OCI-LY1 (cell line): Measurements from ENCODE around the gene RDH13.

Experiments used
- EZH2 ChIP-seq: fragments of 200-600 bp; sonication (generic), shearing (Covaris generic); IDR thresholded peaks from 2 replicates; pipeline ENCODE4 v1.8.0; 2017; ENCODE audit warnings: borderline replicate concordance, mixed run types, mild to moderate bottlenecking, antibody characterized with exemption, low read length, moderate library complexity, mixed read lengths
- TF ChIP-seq, protein P1 (sequence below): fragments of 200-600 bp; sonication (generic), shearing (Covaris generic); IDR thresholded peaks from 2 replicates; pipeline ENCODE4 v1.5.1; 2017; ENCODE audit warnings: mild to moderate bottlenecking, antibody characterized with exemption, low read length, moderate library complexity, mixed read lengths

DNA sequence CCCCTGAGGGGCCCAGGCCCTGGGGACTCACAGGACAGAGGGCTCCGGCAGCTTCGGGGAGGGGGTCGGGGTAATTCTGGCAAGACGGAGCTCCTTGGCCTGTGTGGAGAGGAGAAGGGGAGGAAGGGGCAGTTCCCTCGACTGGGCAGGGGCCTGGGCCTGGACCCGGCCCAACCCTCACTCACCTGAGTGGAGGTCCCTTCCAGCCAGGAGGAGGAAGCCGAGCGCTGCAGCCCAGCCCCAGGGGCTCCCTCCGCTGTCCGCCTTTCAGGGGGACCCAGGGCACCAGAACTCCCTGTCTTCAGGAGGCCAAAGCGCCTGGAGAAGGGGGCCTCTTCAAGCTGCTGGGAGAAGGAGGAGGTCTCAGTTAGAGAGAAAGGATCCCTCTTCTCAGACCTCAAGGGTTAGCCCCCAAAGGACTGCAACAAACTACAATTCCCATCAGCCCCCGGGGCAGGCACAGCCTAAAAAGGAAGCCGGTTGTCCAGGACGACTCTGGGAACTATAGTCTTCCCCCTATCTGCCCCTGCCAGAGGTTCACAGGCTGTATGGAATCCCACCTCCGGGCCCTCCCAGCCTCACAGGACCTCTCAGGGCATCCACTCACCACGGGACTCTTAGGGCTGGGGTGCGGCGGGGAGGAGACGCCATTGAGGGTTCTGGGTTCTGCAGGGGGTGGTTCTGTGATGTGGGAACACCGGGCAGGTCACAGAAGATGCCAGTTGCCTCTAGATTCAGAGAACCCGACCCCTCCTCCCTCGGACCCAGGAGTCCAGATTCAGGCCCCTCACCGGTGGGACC, 32.5 kb upstream of the RDH13 start:
- TF ChIP-seq, protein P1, sequence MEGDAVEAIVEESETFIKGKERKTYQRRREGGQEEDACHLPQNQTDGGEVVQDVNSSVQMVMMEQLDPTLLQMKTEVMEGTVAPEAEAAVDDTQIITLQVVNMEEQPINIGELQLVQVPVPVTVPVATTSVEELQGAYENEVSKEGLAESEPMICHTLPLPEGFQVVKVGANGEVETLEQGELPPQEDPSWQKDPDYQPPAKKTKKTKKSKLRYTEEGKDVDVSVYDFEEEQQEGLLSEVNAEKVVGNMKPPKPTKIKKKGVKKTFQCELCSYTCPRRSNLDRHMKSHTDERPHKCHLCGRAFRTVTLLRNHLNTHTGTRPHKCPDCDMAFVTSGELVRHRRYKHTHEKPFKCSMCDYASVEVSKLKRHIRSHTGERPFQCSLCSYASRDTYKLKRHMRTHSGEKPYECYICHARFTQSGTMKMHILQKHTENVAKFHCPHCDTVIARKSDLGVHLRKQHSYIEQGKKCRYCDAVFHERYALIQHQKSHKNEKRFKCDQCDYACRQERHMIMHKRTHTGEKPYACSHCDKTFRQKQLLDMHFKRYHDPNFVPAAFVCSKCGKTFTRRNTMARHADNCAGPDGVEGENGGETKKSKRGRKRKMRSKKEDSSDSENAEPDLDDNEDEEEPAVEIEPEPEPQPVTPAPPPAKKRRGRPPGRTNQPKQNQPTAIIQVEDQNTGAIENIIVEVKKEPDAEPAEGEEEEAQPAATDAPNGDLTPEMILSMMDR, result no peak
- TF ChIP-seq EZH2, result no peak
